Activated CD4-positive, CD25-positive, alpha-beta regulatory T cell treated with anti-CD3 and anti-CD28 coated beads, Interleukin-2, amount 50 U/mL, for 24 hours (primary cell): ENCODE measurements around the gene AIMP1.
A peak's percentile ranks its signal among the peaks of the same experiment; 100 is the strongest.
"Not testable (repeated sequence)": the region's sequence is repeated elsewhere in the genome, so short reads cannot be mapped to it uniquely, and the experiment has no call there.

Experiments
- ATAC-seq, 2 donors: fragments of 150-1000 bp; cut with Tn5 transposase; one replicate each; pipeline ENCODE4 v1.10.0; 2021; ENCODE audit warnings: mild to moderate bottlenecking in 1 of 2, moderate library complexity in 1 of 2

The AIMP1 gene

GRCh38 chr4:106353786-106354185 lies 37.4 kb downstream of the AIMP1 start:
- no peak for ATAC-seq

- no peak for ATAC-seq
Observed at GRCh38 chr4:106355193-106355592, 38.8 kb downstream of the AIMP1 start.

GRCh38 chr4:106358899-106359298 lies 42.5 kb downstream of the AIMP1 start:
- no peak for ATAC-seq

DNA sequence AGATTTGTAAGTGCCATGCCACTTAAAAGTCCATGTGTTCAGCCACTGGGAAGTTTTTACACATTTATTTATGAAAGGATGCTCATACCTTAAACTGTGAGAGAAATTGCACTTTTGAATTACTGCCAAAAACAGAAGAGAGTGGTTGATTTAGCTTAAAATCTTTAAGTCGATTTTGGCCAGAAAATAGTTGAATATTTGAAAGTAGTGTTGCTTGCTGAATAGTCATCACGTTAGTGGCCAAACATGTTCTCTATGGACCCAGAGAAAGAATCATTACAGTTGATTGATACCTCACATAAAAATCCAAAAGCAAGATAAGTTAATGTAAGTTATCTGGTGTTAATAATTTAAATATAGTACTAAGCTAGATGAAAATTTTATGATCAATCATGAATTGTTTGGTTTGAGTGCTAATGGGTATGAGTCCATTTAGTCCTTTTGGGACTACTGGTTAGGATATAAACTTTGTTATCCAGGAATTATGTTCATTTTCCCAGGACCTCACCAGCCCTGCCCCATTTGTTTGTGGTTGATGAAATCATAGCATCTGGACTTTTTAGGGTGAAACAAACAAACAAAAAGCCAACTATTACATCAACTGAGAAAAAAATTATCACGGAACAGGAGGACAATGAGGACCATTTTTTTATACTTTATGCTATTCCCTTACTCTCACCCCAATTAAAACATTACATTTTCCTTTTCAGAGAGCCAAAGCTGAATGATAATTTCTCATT lies 45.9 kb downstream of the AIMP1 start:
- no peak for ATAC-seq

- ATAC-seq: no peak
Observed at GRCh38 chr4:106364282-106364681, 47.9 kb downstream of the AIMP1 start.

DNA sequence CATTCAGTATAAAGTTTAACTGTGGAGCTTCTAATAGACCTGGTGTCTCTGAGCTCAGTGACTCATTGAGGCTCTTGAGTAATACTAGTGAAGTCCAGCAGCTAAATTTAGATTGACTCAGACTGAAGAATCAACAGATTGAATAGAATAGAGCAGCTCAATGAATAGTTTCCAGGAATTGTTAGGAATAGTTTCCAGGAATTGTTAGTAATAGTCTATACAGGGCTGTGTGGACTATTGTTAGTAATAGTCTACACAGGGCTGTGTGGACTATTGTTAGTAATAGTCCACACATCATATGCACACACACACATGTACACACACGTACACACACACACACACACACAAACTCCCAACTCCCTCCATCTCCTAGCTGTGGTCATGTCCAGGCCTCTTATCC lies 49.3 kb downstream of the AIMP1 start:
- peak in 1 of 2 donors; percentile 45 for ATAC-seq

- ATAC-seq: no peak
Observed at GRCh38 chr4:106366026-106366425, 49.7 kb downstream of the AIMP1 start.

DNA sequence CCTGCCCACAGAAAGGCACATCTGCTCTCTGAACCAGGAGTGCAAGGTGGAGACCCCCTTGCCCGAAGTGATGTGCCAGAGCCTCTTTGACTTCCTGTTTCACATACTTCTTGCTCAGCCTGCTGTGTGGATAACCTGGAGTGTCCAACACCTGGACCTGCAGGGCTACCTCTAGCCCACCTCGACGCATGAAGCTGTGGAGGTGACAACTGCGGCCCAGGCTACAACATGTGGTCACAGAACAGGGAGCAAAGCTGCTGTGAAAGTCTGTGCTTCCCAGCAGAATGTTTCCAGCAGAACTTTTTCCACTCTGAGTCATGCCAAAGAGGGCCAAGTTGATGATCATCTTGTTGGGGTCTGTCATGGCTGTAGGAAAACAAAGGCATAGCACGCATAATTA lies 50.7 kb downstream of the AIMP1 start:
- ATAC-seq: no peak

DNA sequence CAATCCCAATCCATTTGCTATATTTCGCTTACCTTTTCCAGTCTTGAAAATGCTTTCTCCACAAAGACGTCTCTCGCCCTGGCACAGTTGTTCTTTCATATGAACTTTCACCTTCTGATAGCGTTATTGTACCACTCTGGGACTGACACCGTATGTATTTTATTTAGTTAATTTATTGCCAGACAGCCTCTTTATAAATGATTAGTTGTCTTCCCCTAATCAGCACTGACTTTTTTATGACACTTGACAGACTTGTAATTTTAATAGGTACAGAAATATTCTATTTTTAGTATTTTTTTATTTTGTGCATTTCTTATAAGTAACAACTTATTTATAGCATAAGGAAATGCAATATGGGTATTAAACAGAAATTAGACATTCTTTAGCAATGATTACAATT lies 52.3 kb downstream of the AIMP1 start, which contains the start of gene GIMD1:
Gene GIMD1 (minus strand): TSS at position 101 of the 400 bp plus-strand sequence. CDS start 1,343 bp downstream, outside the sequence.
- no peak for ATAC-seq

DNA sequence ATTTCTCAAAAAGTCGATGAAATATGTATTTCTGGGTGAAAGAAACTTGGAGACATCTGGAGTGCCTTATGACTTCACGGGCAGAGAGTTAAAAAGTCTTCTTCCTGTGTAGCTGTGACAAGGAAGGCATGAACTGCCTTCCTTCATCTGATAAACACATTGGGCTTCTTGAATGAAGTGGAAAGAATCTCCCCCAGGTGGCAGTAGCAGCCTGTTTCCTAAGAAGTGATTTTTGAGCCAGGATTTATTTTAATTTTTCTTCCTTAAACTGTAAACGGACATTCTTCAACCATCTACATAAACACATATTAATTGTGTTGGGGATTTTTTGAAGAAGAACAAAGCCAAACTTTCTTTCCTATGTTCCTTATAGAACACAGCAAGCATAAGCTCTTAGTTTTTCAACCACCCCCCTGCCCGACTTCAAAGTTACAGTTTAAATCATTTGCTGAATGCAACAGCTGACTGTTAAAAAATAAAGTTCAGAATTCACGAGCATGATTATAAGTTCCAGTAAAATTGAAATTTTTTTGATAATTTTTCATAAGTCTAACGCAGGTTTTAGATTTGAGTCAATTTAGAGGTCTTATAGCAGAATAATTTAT lies 53.2 kb downstream of the AIMP1 start:
- no peak for ATAC-seq

- no peak for ATAC-seq
Observed at GRCh38 chr4:106370214-106370613, 53.9 kb downstream of the AIMP1 start.

GRCh38 chr4:106371161-106371560 lies 54.8 kb downstream of the AIMP1 start:
- ATAC-seq: no peak

DNA sequence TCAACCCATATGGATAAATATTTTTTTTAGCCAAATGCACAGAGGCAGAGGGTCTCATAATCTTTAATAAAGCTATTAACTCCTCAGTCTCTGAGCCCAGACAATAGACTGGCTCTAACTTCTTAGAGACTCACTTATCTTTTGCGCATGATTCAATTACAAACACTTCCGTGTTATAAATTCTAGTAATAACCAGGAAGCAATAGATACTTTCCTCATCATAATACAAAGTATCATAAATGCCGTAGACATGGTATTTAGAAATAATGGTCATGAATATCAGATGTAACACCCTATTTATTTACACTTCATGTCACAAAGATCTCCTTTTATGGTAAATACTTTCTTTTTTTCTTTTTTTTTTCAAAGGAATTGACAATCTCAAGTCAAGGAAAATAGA lies 56.7 kb downstream of the AIMP1 start:
- ATAC-seq: no peak

GRCh38 chr4:106380179-106380578 lies 63.8 kb downstream of the AIMP1 start:
- ATAC-seq: no peak

- no peak for ATAC-seq
Observed at GRCh38 chr4:106384878-106385277, 68.5 kb downstream of the AIMP1 start.

GRCh38 chr4:106385853-106386393 lies 69.6 kb downstream of the AIMP1 start:
- no peak for ATAC-seq

DNA sequence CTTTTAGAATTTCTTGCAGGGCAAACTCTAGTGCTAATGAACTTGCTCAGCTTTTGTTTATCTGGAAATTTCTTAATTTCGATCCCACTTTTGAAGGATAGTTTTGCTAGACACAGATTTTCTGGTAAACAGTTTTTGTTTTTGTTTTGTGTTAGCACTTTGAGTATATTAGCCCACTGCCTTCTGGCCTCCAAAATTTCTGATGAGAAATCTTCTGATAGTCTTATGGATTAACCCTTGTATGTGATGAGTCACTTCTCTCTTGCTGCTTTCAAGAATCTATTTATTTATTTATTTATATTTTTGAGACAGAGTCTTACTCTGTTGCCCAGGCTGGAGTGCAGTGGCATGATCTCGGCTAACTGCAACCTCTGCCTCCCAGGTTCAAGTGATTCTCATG lies 79.2 kb downstream of the AIMP1 start:
- no peak for ATAC-seq

- not testable (repeated sequence) for ATAC-seq
Observed at GRCh38 chr4:106398898-106399297, 82.5 kb downstream of the AIMP1 start.
